Tibial artery (tissue), 4 donors: ENCODE data around the gene ROR2.
"Not testable (repeated sequence)": the region's sequence is repeated elsewhere in the genome, so short reads cannot be mapped to it uniquely, and the experiment has no call there.

ENCODE experiments used
- DNase-seq, 2 donors: peaks; one replicate each; pipeline ENCODE4 v3.0.0-alpha.2; 2019
- H3K27ac ChIP-seq, 2 donors: fragments of 200-600 bp; sonication (generic) in 1 of 2; 1 replicate in 1 of 2; 2 replicates in 1 of 2; pipeline ENCODE4 v1.5.1; 2018 to 2019; ENCODE audit warnings: mild to moderate bottlenecking in 1 of 2
- H3K27me3 ChIP-seq, 2 donors: fragments of 200-600 bp; sonication (generic) in 1 of 2; one replicate each; pipeline versions ENCODE4 v1.5.1 to v1.6.0; 2016 to 2019
- H3K36me3 ChIP-seq, 3 donors: fragments of 200-600 bp; sonication (generic) in 2 of 3; one replicate each; pipeline ENCODE4 v1.5.1; 2016 to 2019; ENCODE audit warnings: mild to moderate bottlenecking in 2 of 3
- H3K4me1 ChIP-seq, 4 donors: fragments of 200-600 bp; sonication (generic) in 2 of 4; 1 replicate in 3 of 4; 2 replicates in 1 of 4; pipeline ENCODE4 v1.5.1; 2016 to 2019
- H3K4me3 ChIP-seq, 2 donors: fragments of 200-600 bp; sonication (generic) in 1 of 2; 1 replicate in 1 of 2; 2 replicates in 1 of 2; pipeline ENCODE4 v1.5.1; 2018 to 2019; ENCODE audit warnings: mild to moderate bottlenecking in 2 of 2
- H3K9me3 ChIP-seq, 3 donors: fragments of 200-600 bp; sonication (generic) in 1 of 3; one replicate each; pipeline ENCODE4 v1.5.1; 2016 to 2019
- intact Hi-C: fragments of 100-400 bp; cut with DNase I; formaldehyde crosslinking; loops from one replicate; pipeline ENCODE4 v1.15.0; 2023; ENCODE audit warnings: low total_unique reads
- TF ChIP-seq, protein P1 (sequence below), 2 experiments: fragments of 200-600 bp in 1 of 2; fragments of 450-650 bp in 1 of 2; IDR thresholded peaks; one replicate each; pipeline ENCODE4 v1.5.1; 2017 to 2019; ENCODE audit warnings: antibody characterized with exemption in 2 of 2, mild to moderate bottlenecking in 1 of 2, moderate library complexity in 1 of 2

ROR2 gene

DNA sequence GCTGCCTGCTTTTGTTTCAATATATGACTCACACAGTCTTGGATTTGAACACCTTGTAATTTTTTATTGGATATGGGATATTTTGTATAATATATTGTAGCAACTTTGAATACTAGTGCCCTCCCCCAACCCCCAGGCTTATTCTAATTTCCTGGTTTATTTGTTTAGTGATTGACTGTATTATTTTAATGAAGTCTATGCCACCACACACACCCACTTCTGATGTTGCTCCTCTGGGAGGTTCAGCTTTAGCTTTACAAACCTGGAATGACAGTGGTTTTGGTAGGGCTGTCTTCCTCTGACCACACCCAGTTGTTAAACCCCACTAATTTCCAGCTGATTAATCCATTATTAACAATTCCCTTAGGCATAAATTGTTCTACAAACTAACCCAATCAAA is 320.3 kb downstream of the ROR2 start:
- intact Hi-C loops: no loop called here
- H3K36me3 ChIP-seq: no peaks in the 10 kb centered on the region
- H3K27ac ChIP-seq: no peak overlapping the region
- DNase-seq: no peak
- H3K4me3 ChIP-seq: no peak overlapping the region
- TF ChIP-seq, protein P1, sequence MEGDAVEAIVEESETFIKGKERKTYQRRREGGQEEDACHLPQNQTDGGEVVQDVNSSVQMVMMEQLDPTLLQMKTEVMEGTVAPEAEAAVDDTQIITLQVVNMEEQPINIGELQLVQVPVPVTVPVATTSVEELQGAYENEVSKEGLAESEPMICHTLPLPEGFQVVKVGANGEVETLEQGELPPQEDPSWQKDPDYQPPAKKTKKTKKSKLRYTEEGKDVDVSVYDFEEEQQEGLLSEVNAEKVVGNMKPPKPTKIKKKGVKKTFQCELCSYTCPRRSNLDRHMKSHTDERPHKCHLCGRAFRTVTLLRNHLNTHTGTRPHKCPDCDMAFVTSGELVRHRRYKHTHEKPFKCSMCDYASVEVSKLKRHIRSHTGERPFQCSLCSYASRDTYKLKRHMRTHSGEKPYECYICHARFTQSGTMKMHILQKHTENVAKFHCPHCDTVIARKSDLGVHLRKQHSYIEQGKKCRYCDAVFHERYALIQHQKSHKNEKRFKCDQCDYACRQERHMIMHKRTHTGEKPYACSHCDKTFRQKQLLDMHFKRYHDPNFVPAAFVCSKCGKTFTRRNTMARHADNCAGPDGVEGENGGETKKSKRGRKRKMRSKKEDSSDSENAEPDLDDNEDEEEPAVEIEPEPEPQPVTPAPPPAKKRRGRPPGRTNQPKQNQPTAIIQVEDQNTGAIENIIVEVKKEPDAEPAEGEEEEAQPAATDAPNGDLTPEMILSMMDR (IDR thresholded peaks at IDR 0.05): no peak
- H3K27me3 ChIP-seq: no peaks in the 10 kb centered on the region
- no peaks in the 10 kb centered on the region for H3K4me1 ChIP-seq
- peaks cover 0 to 2% (median 0%) of the 10 kb centered on the region in 3 donors for H3K9me3 ChIP-seq

DNA sequence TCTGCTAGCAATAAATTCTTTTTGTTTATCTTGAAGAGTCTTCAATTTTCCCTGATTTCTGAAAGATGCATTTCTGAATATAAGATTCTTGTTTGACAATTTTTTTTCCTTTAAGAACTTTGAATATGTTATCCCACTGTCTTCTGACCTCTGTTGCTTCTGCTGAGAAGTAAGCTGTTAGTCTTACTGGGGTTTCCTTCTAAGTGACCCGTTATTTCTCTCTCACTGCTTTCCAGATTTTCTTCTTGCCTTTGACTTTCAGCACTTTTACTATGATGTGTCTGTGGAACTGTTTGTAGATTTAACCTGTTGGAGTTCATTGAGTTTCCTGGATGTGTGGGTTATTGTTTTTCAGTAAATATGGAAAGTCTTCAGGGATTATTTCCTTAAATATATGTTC is 321.1 kb downstream of the ROR2 start:
- intact Hi-C loops: no loop called here
- TF ChIP-seq, protein P1 (IDR thresholded peaks at IDR 0.05): no peak
- no peaks in the 10 kb centered on the region for H3K36me3 ChIP-seq
- H3K4me1 ChIP-seq: no peaks in the 10 kb centered on the region
- H3K9me3 ChIP-seq: peaks cover 0 to 2% (median 0%) of the 10 kb centered on the region in 3 donors
- no peak overlapping the region for H3K4me3 ChIP-seq
- no peak overlapping the region for H3K27ac ChIP-seq
- H3K27me3 ChIP-seq: no peaks in the 10 kb centered on the region
- no peak for DNase-seq

DNA sequence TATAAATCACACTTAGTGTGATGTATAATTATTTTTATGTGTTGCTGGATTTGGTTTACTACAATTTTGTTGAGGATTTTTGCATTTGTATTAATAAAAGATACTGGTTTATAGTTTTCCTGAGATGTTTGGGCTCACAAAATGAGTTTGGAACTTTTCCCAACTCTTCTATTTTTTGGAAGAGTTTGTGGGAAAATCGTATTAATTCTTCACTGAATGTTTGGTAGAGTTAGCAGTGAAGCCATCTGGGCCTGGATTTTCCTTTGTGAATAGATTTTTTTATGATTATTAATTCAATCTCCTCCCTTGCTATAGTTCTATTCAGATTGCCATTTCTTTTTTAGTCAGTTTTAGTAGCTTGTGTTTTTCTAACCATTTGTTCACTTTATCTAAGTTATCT is 324.7 kb downstream of the ROR2 start:
- Histone ChIP-seq H3K9me3 (peaks cover 0 to 2% (median 0%) of the 10 kb centered on the region in 3 donors), H3K27me3 (no peaks in the 10 kb centered on the region), H3K4me3 (no peak overlapping the region), H3K36me3 (no peaks in the 10 kb centered on the region), H3K27ac (no peak overlapping the region), H3K4me1 (no peaks in the 10 kb centered on the region)
- TF ChIP-seq, protein P1 (IDR thresholded peaks at IDR 0.05): no peak
- intact Hi-C loops: no loop called here
- no peak for DNase-seq

DNA sequence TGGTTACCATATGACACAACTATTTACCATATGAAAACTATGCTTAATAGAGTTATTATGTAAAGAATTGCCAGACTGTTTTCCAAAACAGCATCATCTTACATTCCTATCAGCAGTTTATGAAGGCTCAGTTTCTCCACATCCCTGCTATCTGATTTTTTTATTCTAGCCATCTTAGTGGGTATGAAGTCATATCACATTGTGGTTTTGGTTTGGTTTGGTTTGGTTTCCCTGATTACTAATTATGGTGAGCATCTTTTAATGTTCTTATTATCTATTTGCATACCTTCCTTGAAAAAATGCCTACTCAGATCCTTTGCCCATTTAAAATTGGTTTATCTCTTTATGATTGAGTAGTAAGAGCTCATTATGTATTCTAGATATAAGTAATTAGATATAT is 327.0 kb downstream of the ROR2 start:
- H3K27me3 ChIP-seq: peaks cover 0 to 2% of the 10 kb centered on the region in 2 donors
- TF ChIP-seq, protein P1 (IDR thresholded peaks at IDR 0.05): no peak
- no peaks in the 10 kb centered on the region for H3K36me3 ChIP-seq
- H3K4me1 ChIP-seq: no peaks in the 10 kb centered on the region
- H3K9me3 ChIP-seq: no peaks in the 10 kb centered on the region
- no peak overlapping the region for H3K27ac ChIP-seq
- H3K4me3 ChIP-seq: no peak overlapping the region
- intact Hi-C loops: no loop called here
- DNase-seq: no peak

DNA sequence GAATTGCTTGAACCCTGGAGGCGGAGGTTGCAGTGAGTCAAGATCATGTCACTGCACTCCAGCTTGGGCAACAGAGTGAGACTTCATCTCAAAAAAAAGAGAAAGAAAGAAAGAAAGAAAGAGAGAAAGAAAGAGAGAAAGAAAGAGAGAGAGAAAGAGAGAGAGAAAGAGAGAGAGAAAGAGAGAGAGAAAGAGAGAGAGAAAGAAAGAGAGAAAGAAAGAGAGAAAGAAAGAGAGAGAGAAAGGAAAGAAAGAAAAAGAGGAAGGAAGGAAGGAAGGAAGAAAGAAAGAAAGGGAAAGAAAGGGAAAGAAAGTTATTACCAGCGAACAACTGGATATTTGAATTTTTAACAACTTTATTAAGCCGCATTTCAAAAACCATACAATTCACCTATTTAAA is 327.9 kb downstream of the ROR2 start:
- H3K27ac ChIP-seq, H3K4me3 ChIP-seq, DNase-seq, H3K9me3 ChIP-seq, H3K36me3 ChIP-seq, H3K4me1 ChIP-seq, intact Hi-C loops, H3K27me3 ChIP-seq: not testable (repeated sequence)

DNA sequence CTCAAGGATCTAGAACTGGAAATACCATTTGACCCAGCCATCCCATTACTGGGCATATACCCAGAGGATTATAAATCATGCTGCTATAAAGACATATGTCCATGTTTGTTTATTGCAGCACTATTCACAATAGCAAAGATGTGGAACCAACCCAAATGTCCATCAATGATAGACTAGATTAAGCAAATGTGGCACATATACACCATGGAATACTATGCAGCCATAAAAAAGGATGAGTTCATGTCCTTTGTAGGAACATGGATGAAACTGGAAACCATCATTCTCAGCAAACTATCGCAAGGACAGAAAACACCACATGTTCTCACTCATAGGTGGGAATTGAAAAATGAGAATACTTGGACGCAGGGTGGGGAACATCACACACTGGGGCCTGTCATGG is 336.0 kb downstream of the ROR2 start:
- H3K4me1 ChIP-seq, H3K9me3 ChIP-seq, H3K4me3 ChIP-seq, DNase-seq, H3K27ac ChIP-seq, H3K27me3 ChIP-seq, intact Hi-C loops, H3K36me3 ChIP-seq: not testable (repeated sequence)

DNA sequence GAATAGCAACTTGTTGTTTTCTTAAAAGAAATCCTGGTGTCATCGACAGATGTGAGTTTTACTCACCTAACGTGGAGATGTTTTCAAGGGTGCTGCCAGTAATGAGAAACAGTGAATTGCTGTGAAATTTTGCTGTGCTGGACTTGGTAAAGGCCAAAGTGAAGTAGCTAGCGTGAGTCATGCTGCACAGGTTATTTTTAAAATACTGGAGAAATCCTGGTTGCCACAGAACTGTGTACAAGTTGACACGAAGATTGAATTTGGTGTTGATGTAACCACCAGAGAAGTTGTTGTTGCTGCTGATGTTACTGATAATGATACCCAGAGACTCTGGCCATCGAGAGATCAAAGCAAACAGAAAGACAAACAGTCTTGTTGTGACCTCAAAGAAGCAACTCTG is 338.4 kb downstream of the ROR2 start:
- no peaks in the 10 kb centered on the region for H3K4me1 ChIP-seq
- DNase-seq: no peak
- TF ChIP-seq, protein P1 (IDR thresholded peaks at IDR 0.05): no peak

More for the DNA sequence above, 338.4 kb downstream of the ROR2 start:
- intact Hi-C loops: no loop called here
- Histone ChIP-seq H3K9me3 (no peaks in the 10 kb centered on the region), H3K4me3 (no peak overlapping the region), H3K27me3 (no peaks in the 10 kb centered on the region), H3K27ac (no peak overlapping the region), H3K36me3 (no peaks in the 10 kb centered on the region)
